ENCODE measurements around the gene ANKHD1.

DNA sequence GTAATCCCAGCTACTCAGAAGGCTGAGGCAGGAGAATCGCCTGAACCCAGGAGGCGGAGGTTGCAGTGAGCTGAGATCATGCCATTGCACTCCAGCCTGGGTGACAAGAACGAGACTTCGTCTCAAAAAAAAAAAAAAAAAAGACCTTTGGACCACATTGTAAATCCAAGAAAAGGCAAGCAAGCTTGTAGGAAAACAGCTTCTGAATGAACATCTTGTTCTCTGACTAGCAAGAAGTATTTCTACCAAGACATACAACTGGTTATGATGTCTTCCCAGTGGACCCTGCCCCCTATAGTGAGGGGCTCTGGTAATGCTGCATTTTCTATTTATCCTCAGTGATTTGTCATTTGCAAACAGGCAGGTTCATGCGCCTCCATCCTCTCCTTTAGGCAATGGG, 141.3 kb downstream of the ANKHD1 start:
- TF ChIP-seq YY1 (IDR thresholded peaks at IDR 0.05; ENCODE audit: low read depth, low read length) (no peak), CHD2 (IDR thresholded peaks at IDR 0.05; ENCODE audit: low read length) (no peak), EP300 (IDR thresholded peaks at IDR 0.05; ENCODE audit: borderline replicate concordance in 1 of 2, low read depth in 2 of 2, low read length in 2 of 2) (no peak), RAD21 (IDR thresholded peaks at IDR 0.05 in 1 of 2, conservative IDR thresholded peaks at IDR 0.05 in 1 of 2; ENCODE audit: low read depth in 2 of 2, low read length in 2 of 2) (no peak), TEAD4 (IDR thresholded peaks at IDR 0.05; ENCODE audit: low read depth, low read length) (no peak), BACH1 (IDR thresholded peaks at IDR 0.05; ENCODE audit: low read length) (no peak), CTCF (IDR thresholded peaks at IDR 0.05; ENCODE audit: control extremely low read depth in 1 of 3, insufficient read depth in 1 of 3, low read depth in 1 of 3, low read length in 3 of 3) (no peak), HDAC2 (IDR thresholded peaks at IDR 0.05; ENCODE audit: borderline replicate concordance in 1 of 2, low read depth in 2 of 2, low read length in 2 of 2) (no peak), POLR2A (IDR thresholded peaks at IDR 0.05; ENCODE audit: control extremely low read depth in 1 of 2, low read depth in 2 of 2, low read length in 2 of 2) (no peak), FOSL1 (IDR thresholded peaks at IDR 0.05; ENCODE audit: insufficient read depth, low read depth, low read length) (no peak), POLR2AphosphoS5 (IDR thresholded peaks at IDR 0.05; ENCODE audit: low read depth, low read length) (no peak), HDAC6 (IDR thresholded peaks at IDR 0.05; ENCODE audit: low read depth, low read length) (no peak), JUND (IDR thresholded peaks at IDR 0.05; ENCODE audit: low read length) (no peak)

Data from H1 (cell line).